Natural killer cell (primary cell): ENCODE measurements around the gene SEC14L5. TPM values are rescaled to one million over a fixed set of nuclear protein-coding genes. Genes with fewer than 3 reads are reported as not detected.

Source experiments
- ATAC-seq, 3 donors: fragments of 150-1000 bp in 2 of 3; fragments of 200-7000 bp in 1 of 3; cut with Tn5 transposase; 1 replicate in 1 of 3; 2 replicates in 2 of 3; pipeline ENCODE4 v1.10.0; 2021; ENCODE audit warnings: mild to moderate bottlenecking in 2 of 3, moderate library complexity in 2 of 3
- DNase-seq, 2 donors: peaks; one replicate each; pipeline versions ENCODE4 v3.0.0 to v3.0.0-alpha.2; 2013 to 2021; ENCODE audit warnings: mixed read lengths in 1 of 2
- H3K27ac ChIP-seq: one replicate; pipeline ENCODE4 v1.5.1; 2013; ENCODE audit warnings: mild to moderate bottlenecking, low read length
- H3K27me3 ChIP-seq: one replicate; pipeline ENCODE4 v1.6.1; 2013; ENCODE audit warnings: low read length; ENCODE audit not compliant: control insufficient read depth, insufficient read depth
- H3K36me3 ChIP-seq: one replicate; pipeline ENCODE4 v1.6.1; 2013; ENCODE audit warnings: low read length; ENCODE audit not compliant: control insufficient read depth, insufficient read depth
- H3K4me1 ChIP-seq: one replicate; pipeline ENCODE4 v1.6.1; 2013; ENCODE audit warnings: low read length; ENCODE audit not compliant: control insufficient read depth, insufficient read depth
- H3K4me3 ChIP-seq: one replicate; pipeline ENCODE4 v1.5.1; 2013; ENCODE audit warnings: low read length
- H3K9me3 ChIP-seq: one replicate; pipeline ENCODE4 v1.6.1; 2013; ENCODE audit warnings: low read length; ENCODE audit not compliant: control insufficient read depth, insufficient read depth
- H3K27ac Mint-ChIP-seq, 2 donors: one replicate each; pipeline ENCODE4 v1.8.0; 2022; ENCODE audit warnings: mild to moderate bottlenecking in 2 of 2, mixed read lengths in 2 of 2, moderate library complexity in 1 of 2
- H3K27me3 Mint-ChIP-seq, 2 donors: one replicate each; pipeline ENCODE4 v1.8.0; 2022; ENCODE audit warnings: low read depth in 2 of 2, mixed read lengths in 2 of 2
- H3K36me3 Mint-ChIP-seq: one replicate; pipeline ENCODE4 v1.8.0; 2022; ENCODE audit warnings: mixed read lengths
- H3K4me1 Mint-ChIP-seq, 2 donors: one replicate each; pipeline ENCODE4 v1.8.0; 2022; ENCODE audit warnings: mixed read lengths in 2 of 2
- H3K4me3 Mint-ChIP-seq: one replicate; pipeline ENCODE4 v1.8.0; 2022; ENCODE audit warnings: mild to moderate bottlenecking, moderate library complexity, mixed read lengths
- H3K9me3 Mint-ChIP-seq, 2 donors: one replicate each; pipeline ENCODE4 v1.8.0; 2022; ENCODE audit warnings: mixed read lengths in 2 of 2
- CTCF ChIP-seq: fragments of 200-600 bp; IDR thresholded peaks from one replicate; pipeline ENCODE4 v1.8.0; 2022; ENCODE audit warnings: antibody characterized with exemption
- WGBS: methylation state at CpG from one replicate; pipeline ENCODE4 v1.1.7; 2013; ENCODE audit warnings: missing lambda C conversion rate; ENCODE audit not compliant: insufficient coverage; 5-methylcytosine and 5-hydroxymethylcytosine counted together
- intact Hi-C: fragments of 100-400 bp; cut with micrococcal nuclease; formaldehyde crosslinking; loops from one replicate; pipeline ENCODE4 v1.14.2; 2022
- total RNA-seq, 4 donors: library from RNA; stranded (reverse); fragments of 120-200 nt in 1 of 4; gene quantifications; one replicate each; pipeline versions ENCODE4 v1.2.3 to v1.2.4, GENCODE V29; 2013 to 2022

The SEC14L5 gene
- total RNA-seq, 3 donors from 2014 or later (not counting 1 experiment from before 2014, with no cell fraction given), result 0.27 to 1.1 (median 0.93) TPM

- H3K27me3 Mint-ChIP-seq, result no peaks in the 10 kb centered on the region
- intact Hi-C loops, result no loop called here
- Histone ChIP-seq H3K27me3 (no peaks in the 10 kb centered on the region), H3K9me3 (no peaks in the 10 kb centered on the region), H3K4me1 (no peaks in the 10 kb centered on the region), H3K36me3 (no peaks in the 10 kb centered on the region), H3K4me3 (no peak overlapping the region), H3K27ac (no peak overlapping the region)
- TF ChIP-seq CTCF, result no peak
- H3K27ac Mint-ChIP-seq, result no peak overlapping the region
- H3K4me3 Mint-ChIP-seq, result no peak overlapping the region
- ATAC-seq (no peak), DNase-seq (no peak)
- H3K9me3 Mint-ChIP-seq, result no peaks in the 10 kb centered on the region
- no peaks in the 10 kb centered on the region for H3K36me3 Mint-ChIP-seq
- 47% methylated on average over 4 of the region's 4 CpGs for WGBS
- no peaks in the 10 kb centered on the region for H3K4me1 Mint-ChIP-seq
These were observed 41.0 kb upstream of the SEC14L5 start for GRCh38 chr16:4917117-4917516.

GRCh38 chr16:4918781-4919251 is 39.3 kb upstream of the SEC14L5 start:
- Histone ChIP-seq H3K36me3 (no peaks in the 10 kb centered on the region), H3K4me1 (no peaks in the 10 kb centered on the region), H3K27ac (no peak overlapping the region), H3K27me3 (no peaks in the 10 kb centered on the region), H3K9me3 (no peaks in the 10 kb centered on the region), H3K4me3 (no peak overlapping the region)
- WGBS, result 69% methylated on average over 13 of the region's 13 CpGs
- no peak overlapping the region for H3K27ac Mint-ChIP-seq
- H3K4me1 Mint-ChIP-seq, result no peaks in the 10 kb centered on the region
- H3K36me3 Mint-ChIP-seq, result no peaks in the 10 kb centered on the region
- no peak for TF ChIP-seq CTCF
- no peaks in the 10 kb centered on the region for H3K27me3 Mint-ChIP-seq
- no peak overlapping the region for H3K4me3 Mint-ChIP-seq
- no peak for ATAC-seq
- no peaks in the 10 kb centered on the region for H3K9me3 Mint-ChIP-seq
- intact Hi-C loops, result no loop called here
- no peak for DNase-seq

DNA sequence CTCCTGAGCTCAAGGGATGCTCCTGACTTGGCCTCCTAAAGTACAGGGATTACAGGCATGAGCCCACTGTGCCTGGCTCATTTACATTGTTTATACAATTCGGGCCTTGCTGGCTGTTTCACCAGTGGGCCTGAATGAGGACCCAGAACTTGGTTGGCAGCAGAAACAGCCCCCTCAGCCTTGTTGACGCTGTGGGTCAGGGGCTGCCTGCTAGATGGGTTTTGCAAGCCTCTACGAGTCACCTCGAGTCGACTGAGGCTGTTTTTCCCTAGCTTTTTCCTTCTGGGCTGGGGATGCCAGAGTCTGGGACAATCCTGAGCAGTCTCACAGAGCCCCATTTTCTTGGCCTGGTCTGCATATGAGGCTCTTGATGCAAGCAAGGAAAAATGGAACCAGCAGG is 37.3 kb upstream of the SEC14L5 start:
- H3K27me3 Mint-ChIP-seq, result no peaks in the 10 kb centered on the region
- no peak for ATAC-seq
- intact Hi-C loops, result no loop called here
- no peak overlapping the region for H3K27ac Mint-ChIP-seq
- H3K27ac ChIP-seq, result no peak overlapping the region
- H3K9me3 ChIP-seq, result no peaks in the 10 kb centered on the region
- no peak for DNase-seq
- no peaks in the 10 kb centered on the region for H3K4me1 Mint-ChIP-seq
- no peaks in the 10 kb centered on the region for H3K27me3 ChIP-seq
- H3K36me3 ChIP-seq, result no peaks in the 10 kb centered on the region
- WGBS, result 76% methylated on average over 5 of the region's 5 CpGs
- H3K9me3 Mint-ChIP-seq, result no peaks in the 10 kb centered on the region
- H3K4me1 ChIP-seq, result no peaks in the 10 kb centered on the region
- no peak overlapping the region for H3K4me3 ChIP-seq
- no peak overlapping the region for H3K4me3 Mint-ChIP-seq
- TF ChIP-seq CTCF, result no peak
- H3K36me3 Mint-ChIP-seq, result no peaks in the 10 kb centered on the region

GRCh38 chr16:4922721-4923342 is 35.3 kb upstream of the SEC14L5 start:
- Histone ChIP-seq H3K27me3 (no peaks in the 10 kb centered on the region), H3K36me3 (no peaks in the 10 kb centered on the region), H3K4me1 (no peaks in the 10 kb centered on the region), H3K4me3 (no peak overlapping the region), H3K9me3 (peaks cover 7% of the 10 kb centered on the region), H3K27ac (no peak overlapping the region)
- no peak overlapping the region for H3K4me3 Mint-ChIP-seq
- H3K27me3 Mint-ChIP-seq, result no peaks in the 10 kb centered on the region
- DNase-seq, result no peak
- ATAC-seq, result no peak
- peaks cover 0 to 6% of the 10 kb centered on the region in 2 donors for H3K9me3 Mint-ChIP-seq
- 88% methylated on average over 18 of the region's 18 CpGs for WGBS
- no peak overlapping the region for H3K27ac Mint-ChIP-seq
- peaks cover 7% of the 10 kb centered on the region for H3K36me3 Mint-ChIP-seq
- intact Hi-C loops, result no loop called here
- no peaks in the 10 kb centered on the region for H3K4me1 Mint-ChIP-seq
- TF ChIP-seq CTCF, result no peak
